GM23338 (cell line): ENCODE measurements around the gene BICRA. TPM values are rescaled to one million over a fixed set of nuclear protein-coding genes. Genes with fewer than 3 reads are reported as not detected.

Experiments used
- ATAC-seq: fragments of 200-7000 bp; cut with Tn5 transposase; 3 replicates; pipeline ENCODE4 v1.9.1; 2020
- DNase-seq: peaks from one replicate; pipeline ENCODE4 v3.0.0-alpha.2; 2015; ENCODE audit warnings: low spot score
- H2AFZ ChIP-seq: fragments of 200-600 bp; sonication (generic); 2 replicates; pipeline ENCODE4 v1.8.0; 2016; ENCODE audit warnings: antibody characterized with exemption, mild to moderate bottlenecking, moderate library complexity
- H3F3A ChIP-seq: fragments of 200-600 bp; sonication (generic); replicated peaks from 2 replicates; pipeline ENCODE4 v1.8.0; 2017; ENCODE audit warnings: antibody characterized with exemption, mixed run types, low read depth
- H3K27ac ChIP-seq: fragments of 200-600 bp; sonication (generic); 2 replicates; pipeline ENCODE4 v1.6.1; 2016; ENCODE audit warnings: low read depth
- H3K27me3 ChIP-seq: fragments of 200-600 bp; sonication (generic); 2 replicates; pipeline ENCODE4 v1.8.0; 2016; ENCODE audit warnings: mild to moderate bottlenecking, mixed run types, moderate library complexity; ENCODE audit not compliant: insufficient read depth
- H3K36me3 ChIP-seq: fragments of 200-600 bp; sonication (generic); 2 replicates; pipeline ENCODE4 v1.8.0; 2016; ENCODE audit warnings: mild to moderate bottlenecking; ENCODE audit not compliant: insufficient read depth
- H3K4me1 ChIP-seq: fragments of 200-600 bp; sonication (generic); 2 replicates; pipeline ENCODE4 v1.8.0; 2016; ENCODE audit warnings: mild to moderate bottlenecking, moderate library complexity; ENCODE audit not compliant: insufficient read depth
- H3K4me2 ChIP-seq: fragments of 200-600 bp; sonication (generic); 2 replicates; pipeline ENCODE4 v1.7.1; 2017; ENCODE audit warnings: mixed run types
- H3K4me3 ChIP-seq: fragments of 200-600 bp; sonication (generic); 2 replicates; pipeline ENCODE4 v1.6.1; 2016; ENCODE audit warnings: mixed run types
- H3K79me2 ChIP-seq: fragments of 200-600 bp; sonication (generic); replicated peaks from 2 replicates; pipeline ENCODE4 v1.8.0; 2017; ENCODE audit warnings: mild to moderate bottlenecking; ENCODE audit not compliant: insufficient read depth
- H3K9me2 ChIP-seq: fragments of 200-600 bp; sonication (generic); 2 replicates; pipeline ENCODE4 v1.8.0; 2017; ENCODE audit not compliant: insufficient read depth
- H4K20me1 ChIP-seq: fragments of 200-600 bp; sonication (generic); replicated peaks from 2 replicates; pipeline ENCODE4 v1.8.0; 2017; ENCODE audit warnings: mild to moderate bottlenecking; ENCODE audit not compliant: insufficient read depth
- H3K27ac Mint-ChIP-seq: 2 replicates; pipeline ENCODE4 v1.8.0; 2020; ENCODE audit warnings: inconsistent platforms, mild to moderate bottlenecking, moderate library complexity, mixed read lengths
- H3K27me3 Mint-ChIP-seq: 3 replicates; pipeline ENCODE4 v1.8.0; 2022; ENCODE audit warnings: low read depth, mild to moderate bottlenecking, moderate library complexity, mixed read lengths, inconsistent platforms; ENCODE audit not compliant: insufficient read depth, poor library complexity
- H3K36me3 Mint-ChIP-seq: 3 replicates; pipeline ENCODE4 v1.8.0; 2021; ENCODE audit warnings: low read depth, mild to moderate bottlenecking, inconsistent platforms, moderate library complexity, mixed read lengths
- H3K4me1 Mint-ChIP-seq: 3 replicates; pipeline ENCODE4 v1.8.0; 2020; ENCODE audit warnings: mild to moderate bottlenecking, inconsistent platforms, mixed read lengths
- H3K4me3 Mint-ChIP-seq: 3 replicates; pipeline ENCODE4 v1.8.0; 2021; ENCODE audit warnings: moderate library complexity, mild to moderate bottlenecking, inconsistent platforms, mixed read lengths
- H3K9me3 Mint-ChIP-seq: 3 replicates; pipeline ENCODE4 v1.8.0; 2020; ENCODE audit warnings: moderate library complexity, mild to moderate bottlenecking, inconsistent platforms, mixed read lengths
- CREB1 ChIP-seq: fragments of 250-450 bp; sonication (Bioruptor Pico); IDR thresholded peaks from 2 replicates; pipeline ENCODE4 v1.5.0; 2020; ENCODE audit warnings: low read depth, mild to moderate bottlenecking, moderate library complexity
- EZH2 ChIP-seq: fragments of 200-600 bp; sonication (generic); IDR thresholded peaks from one replicate; pipeline ENCODE4 v1.8.0; 2017; ENCODE audit warnings: antibody characterized with exemption, mild to moderate bottlenecking, low read depth; ENCODE audit not compliant: unreplicated experiment
- EZH2phosphoT487 ChIP-seq: fragments of 200-600 bp; sonication (generic); IDR thresholded peaks from one replicate; pipeline ENCODE4 v1.8.1; 2018; ENCODE audit warnings: antibody characterized with exemption; ENCODE audit not compliant: unreplicated experiment
- JUNB ChIP-seq: IDR thresholded peaks from one replicate; pipeline ENCODE4 v1.6.1; 2016; ENCODE audit warnings: antibody characterized with exemption; ENCODE audit not compliant: unreplicated experiment
- NANOG ChIP-seq: IDR thresholded peaks from 2 replicates; pipeline ENCODE4 v1.6.1; 2016; ENCODE audit warnings: antibody characterized with exemption, borderline replicate concordance
- ZNF114 ChIP-seq: fragments of 250-450 bp; sonication (Bioruptor Pico); IDR thresholded peaks from 2 replicates; pipeline ENCODE4 v1.5.0; 2020; ENCODE audit warnings: mild to moderate bottlenecking, moderate library complexity
- ZNF331 ChIP-seq: fragments of 250-450 bp; sonication (Bioruptor Pico); IDR thresholded peaks from 2 replicates; pipeline ENCODE4 v1.5.0; 2020; ENCODE audit warnings: low read depth, mild to moderate bottlenecking, moderate library complexity
- polyA plus RNA-seq: library from polyadenylated mRNA; unstranded; fragments of >200 nt; fragmentation: Nextera tagmentation; extraction: Ambion mirVana; gene quantifications from 2 replicates; pipeline ENCODE4 v1.2.1, GENCODE V29; 2016
- total RNA-seq: library from RNA; depleted of rRNA; stranded (reverse); fragments of >200 nt; shearing (Covaris generic); gene quantifications from 2 replicates; pipeline ENCODE4 v1.2.3, GENCODE V29; 2014
- TF ChIP-seq, protein P1 (sequence below): IDR thresholded peaks from 2 replicates; pipeline ENCODE4 v1.6.1; 2016; ENCODE audit warnings: antibody characterized with exemption
- TF ChIP-seq, protein P2 (sequence below): IDR thresholded peaks from one replicate; pipeline ENCODE4 v1.6.1; 2018; ENCODE audit warnings: antibody characterized with exemption; ENCODE audit not compliant: unreplicated experiment
- TF ChIP-seq, protein P3 (sequence below), 2 experiments: fragments of 200-600 bp in 1 of 2; sonication (generic) in 1 of 2; conservative IDR thresholded peaks; 2 replicates each; pipeline versions ENCODE4 v1.5.1 to v1.6.1; 2016 to 2017; ENCODE audit warnings: antibody characterized with exemption in 2 of 2, low read depth in 2 of 2, mild to moderate bottlenecking in 2 of 2, moderate library complexity in 1 of 2

The BICRA gene
- total and polyA plus RNA-seq, 2 experiments from 2014 or later: 7.0 to 37.7 TPM

DNA sequence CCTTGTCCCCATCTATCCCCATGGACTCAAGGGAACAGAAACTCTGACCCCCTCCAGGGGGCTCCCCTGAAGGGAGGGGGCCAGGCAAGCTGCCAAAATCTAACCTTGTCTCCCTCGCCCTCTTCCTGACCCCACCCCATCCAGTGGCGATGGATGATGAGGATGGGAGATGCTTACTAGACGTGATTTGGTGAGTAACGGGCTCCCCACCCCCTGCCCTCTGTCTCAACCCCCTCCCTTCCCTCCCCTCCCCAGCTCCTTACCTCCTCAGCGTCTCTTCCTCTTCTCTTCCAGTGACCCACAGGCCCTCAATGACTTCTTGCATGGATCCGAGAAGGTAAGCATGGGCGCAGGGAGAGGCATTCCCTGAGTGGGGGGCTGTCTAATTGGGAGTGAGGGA lies 64.5 kb downstream of the BICRA start (continued):
- TF ChIP-seq, protein P1, sequence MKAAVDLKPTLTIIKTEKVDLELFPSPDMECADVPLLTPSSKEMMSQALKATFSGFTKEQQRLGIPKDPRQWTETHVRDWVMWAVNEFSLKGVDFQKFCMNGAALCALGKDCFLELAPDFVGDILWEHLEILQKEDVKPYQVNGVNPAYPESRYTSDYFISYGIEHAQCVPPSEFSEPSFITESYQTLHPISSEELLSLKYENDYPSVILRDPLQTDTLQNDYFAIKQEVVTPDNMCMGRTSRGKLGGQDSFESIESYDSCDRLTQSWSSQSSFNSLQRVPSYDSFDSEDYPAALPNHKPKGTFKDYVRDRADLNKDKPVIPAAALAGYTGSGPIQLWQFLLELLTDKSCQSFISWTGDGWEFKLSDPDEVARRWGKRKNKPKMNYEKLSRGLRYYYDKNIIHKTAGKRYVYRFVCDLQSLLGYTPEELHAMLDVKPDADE: no peak
- TF ChIP-seq NANOG (no peak), ZNF114 (CRISPR knock-in tag) (no peak), EZH2 (no peak)
- TF ChIP-seq, protein P2, sequence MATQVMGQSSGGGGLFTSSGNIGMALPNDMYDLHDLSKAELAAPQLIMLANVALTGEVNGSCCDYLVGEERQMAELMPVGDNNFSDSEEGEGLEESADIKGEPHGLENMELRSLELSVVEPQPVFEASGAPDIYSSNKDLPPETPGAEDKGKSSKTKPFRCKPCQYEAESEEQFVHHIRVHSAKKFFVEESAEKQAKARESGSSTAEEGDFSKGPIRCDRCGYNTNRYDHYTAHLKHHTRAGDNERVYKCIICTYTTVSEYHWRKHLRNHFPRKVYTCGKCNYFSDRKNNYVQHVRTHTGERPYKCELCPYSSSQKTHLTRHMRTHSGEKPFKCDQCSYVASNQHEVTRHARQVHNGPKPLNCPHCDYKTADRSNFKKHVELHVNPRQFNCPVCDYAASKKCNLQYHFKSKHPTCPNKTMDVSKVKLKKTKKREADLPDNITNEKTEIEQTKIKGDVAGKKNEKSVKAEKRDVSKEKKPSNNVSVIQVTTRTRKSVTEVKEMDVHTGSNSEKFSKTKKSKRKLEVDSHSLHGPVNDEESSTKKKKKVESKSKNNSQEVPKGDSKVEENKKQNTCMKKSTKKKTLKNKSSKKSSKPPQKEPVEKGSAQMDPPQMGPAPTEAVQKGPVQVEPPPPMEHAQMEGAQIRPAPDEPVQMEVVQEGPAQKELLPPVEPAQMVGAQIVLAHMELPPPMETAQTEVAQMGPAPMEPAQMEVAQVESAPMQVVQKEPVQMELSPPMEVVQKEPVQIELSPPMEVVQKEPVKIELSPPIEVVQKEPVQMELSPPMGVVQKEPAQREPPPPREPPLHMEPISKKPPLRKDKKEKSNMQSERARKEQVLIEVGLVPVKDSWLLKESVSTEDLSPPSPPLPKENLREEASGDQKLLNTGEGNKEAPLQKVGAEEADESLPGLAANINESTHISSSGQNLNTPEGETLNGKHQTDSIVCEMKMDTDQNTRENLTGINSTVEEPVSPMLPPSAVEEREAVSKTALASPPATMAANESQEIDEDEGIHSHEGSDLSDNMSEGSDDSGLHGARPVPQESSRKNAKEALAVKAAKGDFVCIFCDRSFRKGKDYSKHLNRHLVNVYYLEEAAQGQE: no peak

- ATAC-seq: no peak
These were observed 65.6 kb downstream of the BICRA start for GRCh38 chr19:47674548-47674947.

More at GRCh38 chr19:47674548-47674947, 65.6 kb downstream of the BICRA start:
- H3K4me1 Mint-ChIP-seq: no peaks in the 10 kb centered on the region; the same call in 2 of the 3 replicates
- no peaks in the 10 kb centered on the region for H3K9me3 Mint-ChIP-seq
- no peak for DNase-seq
- Histone ChIP-seq H3K36me3 (no peaks in the 10 kb centered on the region), H3K4me3 (no peak overlapping the region), H3K4me1 (no peaks in the 10 kb centered on the region), H3F3A (no peaks in the 10 kb centered on the region), H3K27ac (no peak overlapping the region), H3K9me2 (no peaks in the 10 kb centered on the region), H2AFZ (no peak overlapping the region), H3K79me2 (peaks cover 6% of the 10 kb centered on the region; the same call in 1 of the 2 replicates), H3K4me2 (no peak overlapping the region), H3K27me3 (no peaks in the 10 kb centered on the region), H4K20me1 (no peaks in the 10 kb centered on the region)
- H3K36me3 Mint-ChIP-seq: peaks cover 40% of the 10 kb centered on the region
- H3K27me3 Mint-ChIP-seq: peaks cover 9% of the 10 kb centered on the region
- TF ChIP-seq CREB1 (CRISPR knock-in tag) (no peak), JUNB (no peak), EZH2phosphoT487 (no peak), ZNF331 (CRISPR knock-in tag) (no peak), EZH2 (no peak)
- TF ChIP-seq, protein P3, sequence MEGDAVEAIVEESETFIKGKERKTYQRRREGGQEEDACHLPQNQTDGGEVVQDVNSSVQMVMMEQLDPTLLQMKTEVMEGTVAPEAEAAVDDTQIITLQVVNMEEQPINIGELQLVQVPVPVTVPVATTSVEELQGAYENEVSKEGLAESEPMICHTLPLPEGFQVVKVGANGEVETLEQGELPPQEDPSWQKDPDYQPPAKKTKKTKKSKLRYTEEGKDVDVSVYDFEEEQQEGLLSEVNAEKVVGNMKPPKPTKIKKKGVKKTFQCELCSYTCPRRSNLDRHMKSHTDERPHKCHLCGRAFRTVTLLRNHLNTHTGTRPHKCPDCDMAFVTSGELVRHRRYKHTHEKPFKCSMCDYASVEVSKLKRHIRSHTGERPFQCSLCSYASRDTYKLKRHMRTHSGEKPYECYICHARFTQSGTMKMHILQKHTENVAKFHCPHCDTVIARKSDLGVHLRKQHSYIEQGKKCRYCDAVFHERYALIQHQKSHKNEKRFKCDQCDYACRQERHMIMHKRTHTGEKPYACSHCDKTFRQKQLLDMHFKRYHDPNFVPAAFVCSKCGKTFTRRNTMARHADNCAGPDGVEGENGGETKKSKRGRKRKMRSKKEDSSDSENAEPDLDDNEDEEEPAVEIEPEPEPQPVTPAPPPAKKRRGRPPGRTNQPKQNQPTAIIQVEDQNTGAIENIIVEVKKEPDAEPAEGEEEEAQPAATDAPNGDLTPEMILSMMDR (conservative IDR thresholded peaks at IDR 0.05; ENCODE audit: low read depth in 2 of 2): no peak
- H3K27ac Mint-ChIP-seq: no peak overlapping the region
- no peak overlapping the region for H3K4me3 Mint-ChIP-seq
